K562 (cell line): ENCODE data around the gene LRRK1. TPM values are rescaled to one million over a fixed set of nuclear protein-coding genes. Genes with fewer than 3 reads are reported as not detected.
A peak's percentile ranks its signal among the peaks of the same experiment; 100 is the strongest.

ENCODE experiments used
- ATAC-seq: fragments of 200-7000 bp; cut with Tn5 transposase; 3 replicates; pipeline ENCODE4 v1.9.1; 2020; ENCODE audit warnings: moderate library complexity
- BruUV-seq: library from RNA; stranded (reverse); fragments of 400-500 nt; replicated peaks from 2 replicates; lab custom pipeline; 2021; lab: Mats Ljungman, UMichigan
- CTCF ChIA-PET: fragments of 300-600 bp; formaldehyde crosslinking; extraction: SDS; loops from one replicate; lab custom pipeline; 2021; ENCODE audit warnings: low intra/inter-chr PET ratio; lab: Yijun Ruan, JAX
- POLR2A ChIA-PET: fragments of 300-600, 350-650 bp; sonication (Branson Sonifier 250); formaldehyde crosslinking; extraction: SDS; loops from one replicate; lab custom pipeline; 2021; ENCODE audit warnings: antibody characterized with exemption, inconsistent platforms; lab: Yijun Ruan, JAX
- DNase-seq, 4 experiments: peaks; one replicate each; pipeline versions ENCODE4 v3.0.0 to v3.0.0-alpha.2; 2011 to 2018; ENCODE audit warnings: low spot score in 3 of 4, mixed read lengths in 3 of 4; ENCODE audit errors: extremely low read depth in 1 of 4
- FAIRE-seq: peaks from 2 replicates; lab custom pipeline; 2011; peaks lifted over from hg19 to GRCh38; lab: Jason Lieb, UNC
- H2AFZ ChIP-seq: 2 replicates; pipeline ENCODE4 v1.6.0; 2011; ENCODE audit warnings: low read depth, low read length, control low read depth, inconsistent platforms
- H3K27ac ChIP-seq: fragments of 200-600 bp; 3 replicates; pipeline ENCODE4 v1.8.0; 2011; ENCODE audit warnings: low read depth, mild to moderate bottlenecking, control low read depth, inconsistent platforms, low read length, moderate library complexity, mixed read lengths; ENCODE audit errors: extremely low read depth
- H3K27me3 ChIP-seq, 2 experiments: fragments of 300-600 bp in 1 of 2; 2 replicates in 1 of 2; 3 replicates in 1 of 2; pipeline versions ENCODE4 v1.6.0 to v1.8.0; 2011; ENCODE audit warnings: inconsistent platforms in 2 of 2, low read length in 2 of 2, mild to moderate bottlenecking in 1 of 2, mixed read lengths in 1 of 2, moderate library complexity in 1 of 2; ENCODE audit not compliant: control insufficient read depth in 2 of 2, insufficient read depth in 2 of 2
- H3K36me3 ChIP-seq: fragments of 300-600 bp; 3 replicates; pipeline ENCODE4 v1.8.0; 2011; ENCODE audit warnings: mild to moderate bottlenecking, low read length, inconsistent platforms; ENCODE audit not compliant: control insufficient read depth, insufficient read depth
- H3K4me1 ChIP-seq, 2 experiments: fragments of 200-600 bp in 1 of 2; replicated peaks in 1 of 2; 2 replicates in 1 of 2; 3 replicates in 1 of 2; pipeline versions ENCODE4 v1.5.1 to v1.8.0; 2011; ENCODE audit warnings: inconsistent platforms in 2 of 2, low read length in 2 of 2, mild to moderate bottlenecking in 1 of 2, mixed read lengths in 1 of 2, moderate library complexity in 1 of 2; ENCODE audit not compliant: control insufficient read depth in 2 of 2, insufficient read depth in 2 of 2
- H3K4me2 ChIP-seq: 2 replicates; pipeline ENCODE4 v1.6.1; 2011; ENCODE audit warnings: low read length, control low read depth, inconsistent platforms, mixed read lengths; ENCODE audit not compliant: insufficient read depth
- H3K4me3 ChIP-seq: fragments of 200-600 bp; sonication (generic), shearing (Covaris generic); 2 replicates; pipeline ENCODE4 v1.5.1; 2016; ENCODE audit warnings: control low read depth, inconsistent platforms
- H3K79me2 ChIP-seq: fragments of 200-600 bp; 3 replicates; pipeline ENCODE4 v1.8.0; 2011; ENCODE audit warnings: low read length, inconsistent platforms; ENCODE audit not compliant: control insufficient read depth, insufficient read depth
- H3K9ac ChIP-seq, 2 experiments: 2 replicates each; pipeline versions ENCODE4 v1.6.0 to v1.6.1; 2011; ENCODE audit warnings: low read depth in 2 of 2, low read length in 2 of 2, control low read depth in 1 of 2, inconsistent platforms in 1 of 2, mild to moderate bottlenecking in 1 of 2, mixed read lengths in 1 of 2; ENCODE audit not compliant: insufficient read depth in 1 of 2
- H3K9me1 ChIP-seq: one replicate; pipeline ENCODE4 v1.6.0; 2011; ENCODE audit warnings: inconsistent platforms, mild to moderate bottlenecking, low read length, moderate library complexity; ENCODE audit not compliant: control insufficient read depth, insufficient read depth
- H3K9me3 ChIP-seq: replicated peaks from 2 replicates; pipeline ENCODE4 v1.5.1; 2011; ENCODE audit warnings: low read depth, low read length, inconsistent platforms; ENCODE audit not compliant: control insufficient read depth, insufficient read depth
- H4K20me1 ChIP-seq: replicated peaks from 2 replicates; pipeline ENCODE4 v1.6.1; 2011; ENCODE audit warnings: low read length, inconsistent platforms, mixed read lengths; ENCODE audit not compliant: control insufficient read depth, insufficient read depth
- DACH1 ChIP-seq: fragments of 450-650 bp; IDR thresholded peaks from 2 replicates; pipeline ENCODE4 v1.6.1; 2018; ENCODE audit not compliant: partially characterized antibody
- ELF1 ChIP-seq: fragments of 200-800 bp; sonication (Bioruptor generic); IDR thresholded peaks from 2 replicates; pipeline ENCODE4 v1.6.1; 2016; ENCODE audit warnings: missing genetic modification characterization, missing compliant biosample characterization
- GTF2A2 ChIP-seq: IDR thresholded peaks from 2 replicates; pipeline ENCODE4 v1.6.1; 2016; ENCODE audit warnings: mild to moderate bottlenecking, missing genetic modification characterization, missing compliant biosample characterization
- HNRNPUL1 ChIP-seq: fragments of 200-400 bp; formaldehyde crosslinking; IDR thresholded peaks from 2 replicates; pipeline ENCODE4 v1.6.1; 2017; ENCODE audit warnings: low read length
- HSF4 ChIP-seq: fragments of 250-450 bp; sonication (Bioruptor Pico); IDR thresholded peaks from 2 replicates; pipeline ENCODE4 v2.1.2; 2022; ENCODE audit warnings: mild to moderate bottlenecking, moderate library complexity, borderline replicate concordance
- KHSRP ChIP-seq: fragments of 450-650 bp; IDR thresholded peaks from 2 replicates; pipeline ENCODE4 v1.6.1; 2017
- NFE2L1 ChIP-seq: fragments of 450-650 bp; IDR thresholded peaks from 2 replicates; pipeline ENCODE4 v1.6.1; 2016; ENCODE audit warnings: missing genetic modification characterization, low read depth, mild to moderate bottlenecking, missing compliant biosample characterization, moderate library complexity, borderline replicate concordance
- TFAP4 ChIP-seq: sonication (generic); formaldehyde crosslinking; IDR thresholded peaks from 2 replicates; pipeline ENCODE4 v1.8.0; 2022; ENCODE audit warnings: missing genetic modification reagents, mild to moderate bottlenecking, moderate library complexity, borderline replicate concordance
- TFE3 ChIP-seq: fragments of 450-650 bp; formaldehyde crosslinking; IDR thresholded peaks from 2 replicates; pipeline ENCODE4 v1.4.0; 2020; ENCODE audit warnings: mild to moderate bottlenecking, mixed read lengths
- ZBTB9 ChIP-seq: fragments of 450-650 bp; formaldehyde crosslinking; IDR thresholded peaks from 2 replicates; pipeline ENCODE4 v1.4.0; 2020; ENCODE audit warnings: mild to moderate bottlenecking, moderate library complexity
- ZNF23 ChIP-seq: fragments of 250-450 bp; sonication (Bioruptor Pico); IDR thresholded peaks from 2 replicates; pipeline ENCODE4 v1.4.0; 2020; ENCODE audit warnings: mild to moderate bottlenecking
- ZNF655 ChIP-seq: fragments of 250-450 bp; sonication (Bioruptor Pico); IDR thresholded peaks from 2 replicates; pipeline ENCODE4 v1.5.0; 2021
- WGBS: fragments of 100-300 bp; shearing (Covaris generic); methylation state at CpG from one replicate; pipeline ENCODE4 v1.1.6; 2016; ENCODE audit warnings: low coverage, mixed read lengths; ENCODE audit not compliant: insufficient coverage; ENCODE audit errors: missing lambda C conversion rate; 5-methylcytosine and 5-hydroxymethylcytosine counted together
- in situ Hi-C: fragments of 300-500 bp; cut with MboI; formaldehyde crosslinking; loops from 4 replicates; pipeline ENCODE4 v1.15.0; 2018; ENCODE audit warnings: inconsistent platforms, mixed read lengths
- intact Hi-C: fragments of 100-400 bp; cut with micrococcal nuclease; formaldehyde crosslinking; loops from 2 replicates; pipeline ENCODE4 v1.14.2; 2022
- polyA plus RNA-seq, 8 experiments: library from polyadenylated mRNA; depleted of rRNA in 4 of 8; stranded (reverse) in 5 of 8; unstranded in 3 of 8; fragments of >200 nt; fragmentation: Nextera tagmentation in 2 of 8; fragmentation: Illumina TruSeq in 1 of 8; extraction: Ambion mirVana in 2 of 8; extraction: Trizol in 1 of 8; gene quantifications; 2 replicates each; pipeline versions ENCODE4 v1.2.1 to v1.2.3, GENCODE V29; 2011 to 2014; ENCODE audit warnings: inconsistent platforms in 1 of 8, missing spikeins in 1 of 8
- total RNA-seq, 7 experiments: library from RNA; depleted of rRNA in 6 of 7; stranded (reverse); fragments of >200 nt in 6 of 7; fragmentation: Illumina TruSeq in 2 of 7; extraction: Trizol in 2 of 7; gene quantifications; 2 replicates each; pipeline versions ENCODE4 v1.2.1 to v1.2.3, GENCODE V29; 2011 to 2021; ENCODE audit warnings: low replicate concordance in 1 of 7
- TF ChIP-seq, protein P1 (sequence below): fragments of 450-650 bp; IDR thresholded peaks from 2 replicates; pipeline ENCODE4 v1.6.1; 2018; ENCODE audit warnings: mild to moderate bottlenecking, low read depth; ENCODE audit not compliant: partially characterized antibody

The LRRK1 gene
- total and polyA plus RNA-seq, 9 of the 15 experiments (the other 6 are each of a cell fraction or from before 2014, with no cell fraction given): 0.01 to 1.5 (median 0.11) TPM

DNA sequence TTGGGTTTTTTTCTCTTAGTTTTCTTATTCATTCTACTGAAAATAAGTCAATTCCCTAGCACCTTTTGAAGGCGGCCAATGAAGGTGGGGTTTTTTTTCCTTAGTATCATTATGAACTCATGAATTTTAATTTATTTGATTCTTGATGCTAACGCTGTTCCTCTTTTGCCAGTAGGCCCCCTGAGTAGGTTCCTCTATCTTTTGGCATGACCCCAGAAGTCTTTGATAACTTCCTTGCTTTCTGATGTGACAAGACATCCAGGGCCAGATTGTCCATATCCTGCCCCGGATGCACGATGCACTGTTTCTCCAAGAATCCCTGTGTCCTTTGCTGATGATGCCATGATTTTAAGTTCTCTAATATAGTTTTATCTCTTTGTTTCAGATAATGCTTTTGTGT is 20.6 kb downstream of the LRRK1 start (continued):
- no peak for TF ChIP-seq ZNF655 (CRISPR knock-in tag)
- TF ChIP-seq HNRNPUL1: no peak
- TF ChIP-seq TFE3: no peak
- TF ChIP-seq, all 486 proteins: peak for 0

DNA sequence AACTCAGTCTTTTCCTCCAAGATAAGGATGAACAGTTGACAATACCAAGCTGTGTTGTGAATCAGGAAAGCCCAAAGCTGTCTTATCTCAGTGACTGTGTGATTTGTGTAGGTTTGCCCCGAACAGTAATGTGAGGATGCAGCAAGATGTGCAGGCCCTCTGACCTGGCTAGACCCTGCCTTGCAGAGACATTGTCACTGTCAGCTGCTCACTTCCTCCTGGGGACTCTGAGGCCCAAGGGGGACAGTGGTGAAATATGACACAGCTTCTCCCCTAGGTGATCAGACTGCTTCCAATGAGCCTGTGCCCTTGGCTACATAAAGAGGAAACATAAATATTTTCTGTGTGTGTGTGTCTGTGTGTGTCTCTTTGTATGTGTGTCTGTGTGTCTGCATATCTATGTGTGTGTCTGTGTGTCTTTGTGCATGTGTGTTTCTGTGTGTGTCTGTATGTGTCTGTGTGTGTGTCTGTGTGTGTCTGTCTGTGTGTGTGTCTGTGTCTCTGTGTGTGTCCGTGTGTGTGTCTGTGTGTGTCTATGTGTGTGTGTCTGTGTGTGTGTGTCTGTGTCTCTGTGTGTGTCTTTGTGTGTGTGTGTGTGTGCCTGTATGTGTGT is 21.7 kb downstream of the LRRK1 start:
- ChIA-PET POLR2A (no interaction called here), CTCF (no interaction called here)
- no peaks in the 10 kb centered on the region for H3K79me2 ChIP-seq
- FAIRE-seq: peak; percentile 35
- no peaks in the 10 kb centered on the region for H3K9me3 ChIP-seq
- 0% methylated on average over 2 of the region's 2 CpGs for WGBS
- no peak overlapping the region for H3K9ac ChIP-seq
- no peaks in the 10 kb centered on the region for H3K9me1 ChIP-seq
- in situ Hi-C loops: loop anchor here (5.0 kb wide), 1 partner anchor 66 kb away; no protein-coding TSS in a partner anchor
- BruUV-seq: no TSS peak
- H2AFZ ChIP-seq: no peak overlapping the region
- no peak overlapping the region for H3K4me3 ChIP-seq
- H3K27ac ChIP-seq: no peak overlapping the region
- TF ChIP-seq HSF4 (no peak), ZBTB9 (CRISPR knock-in tag) (no peak), ZNF23 (CRISPR knock-in tag) (no peak), NFE2L1 (tag) (no peak), TFAP4 (no peak), KHSRP (no peak), DACH1 (no peak), GTF2A2 (no peak), ELF1 (tag) (no peak)
- TF ChIP-seq, protein P1, sequence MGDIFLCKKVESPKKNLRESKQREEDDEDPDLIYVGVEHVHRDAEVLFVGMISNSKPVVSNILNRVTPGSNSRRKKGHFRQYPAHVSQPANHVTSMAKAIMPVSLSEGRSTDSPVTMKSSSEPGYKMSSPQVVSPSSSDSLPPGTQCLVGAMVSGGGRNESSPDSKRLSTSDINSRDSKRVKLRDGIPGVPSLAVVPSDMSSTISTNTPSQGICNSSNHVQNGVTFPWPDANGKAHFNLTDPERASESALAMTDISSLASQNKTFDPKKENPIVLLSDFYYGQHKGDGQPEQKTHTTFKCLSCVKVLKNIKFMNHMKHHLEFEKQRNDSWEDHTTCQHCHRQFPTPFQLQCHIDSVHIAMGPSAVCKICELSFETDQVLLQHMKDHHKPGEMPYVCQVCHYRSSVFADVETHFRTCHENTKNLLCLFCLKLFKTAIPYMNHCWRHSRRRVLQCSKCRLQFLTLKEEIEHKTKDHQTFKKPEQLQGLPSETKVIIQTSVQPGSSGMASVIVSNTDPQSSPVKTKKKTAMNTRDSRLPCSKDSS: no peak
- no peak for DNase-seq
- 0 out of 2 replicates have a peak, but pooled peaks cover 4% of the 10 kb centered on the region for H4K20me1 ChIP-seq
- H3K27me3 ChIP-seq: peaks cover 11 to 20% of the 10 kb centered on the region in 2 experiments; a peak in 3 of 5 replicates
- ATAC-seq: no peak
- no peaks in the 10 kb centered on the region; a peak in 1 of 5 replicates for H3K4me1 ChIP-seq
- no peaks in the 10 kb centered on the region for H3K36me3 ChIP-seq
- intact Hi-C loops: no loop called here
- no peak overlapping the region for H3K4me2 ChIP-seq
